ENCODE measurements around the gene RAI1.

DNA sequence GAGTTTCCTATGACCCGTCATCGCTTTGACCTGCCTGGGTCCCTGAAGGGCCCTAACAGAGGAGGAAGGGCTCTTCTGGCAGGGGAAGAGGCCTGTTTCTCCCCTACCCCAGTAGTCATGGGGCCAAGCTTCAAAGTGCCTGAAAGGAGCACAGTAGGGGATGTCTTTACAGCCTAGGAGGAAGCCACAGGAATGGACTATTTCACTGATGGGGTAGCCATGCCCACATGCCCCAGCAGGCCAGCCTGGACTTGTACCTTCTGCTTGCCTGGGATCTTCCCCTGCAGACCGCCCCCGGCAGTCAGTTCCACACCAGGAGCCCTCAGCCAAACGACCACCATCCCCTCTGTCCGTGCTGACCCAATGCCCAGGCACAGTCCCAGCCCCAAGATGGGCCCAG is 47.9 kb upstream of the RAI1 start:
- TF ChIP-seq, protein P1, sequence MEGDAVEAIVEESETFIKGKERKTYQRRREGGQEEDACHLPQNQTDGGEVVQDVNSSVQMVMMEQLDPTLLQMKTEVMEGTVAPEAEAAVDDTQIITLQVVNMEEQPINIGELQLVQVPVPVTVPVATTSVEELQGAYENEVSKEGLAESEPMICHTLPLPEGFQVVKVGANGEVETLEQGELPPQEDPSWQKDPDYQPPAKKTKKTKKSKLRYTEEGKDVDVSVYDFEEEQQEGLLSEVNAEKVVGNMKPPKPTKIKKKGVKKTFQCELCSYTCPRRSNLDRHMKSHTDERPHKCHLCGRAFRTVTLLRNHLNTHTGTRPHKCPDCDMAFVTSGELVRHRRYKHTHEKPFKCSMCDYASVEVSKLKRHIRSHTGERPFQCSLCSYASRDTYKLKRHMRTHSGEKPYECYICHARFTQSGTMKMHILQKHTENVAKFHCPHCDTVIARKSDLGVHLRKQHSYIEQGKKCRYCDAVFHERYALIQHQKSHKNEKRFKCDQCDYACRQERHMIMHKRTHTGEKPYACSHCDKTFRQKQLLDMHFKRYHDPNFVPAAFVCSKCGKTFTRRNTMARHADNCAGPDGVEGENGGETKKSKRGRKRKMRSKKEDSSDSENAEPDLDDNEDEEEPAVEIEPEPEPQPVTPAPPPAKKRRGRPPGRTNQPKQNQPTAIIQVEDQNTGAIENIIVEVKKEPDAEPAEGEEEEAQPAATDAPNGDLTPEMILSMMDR (conservative IDR thresholded peaks at IDR 0.05), result no peak
- TF ChIP-seq EZH2 (IDR thresholded peaks at IDR 0.05; ENCODE audit: low read depth), result no peak

Measured in PC-9 (cell line).